Measurements from ENCODE around the gene NDST3.

Gene NDST3

GRCh38 chr4:118082182-118082581, 47.9 kb downstream of the NDST3 start:
- no peak for DNase-seq

GRCh38 chr4:118085700-118086099, 51.4 kb downstream of the NDST3 start:
- no peak for DNase-seq

DNA sequence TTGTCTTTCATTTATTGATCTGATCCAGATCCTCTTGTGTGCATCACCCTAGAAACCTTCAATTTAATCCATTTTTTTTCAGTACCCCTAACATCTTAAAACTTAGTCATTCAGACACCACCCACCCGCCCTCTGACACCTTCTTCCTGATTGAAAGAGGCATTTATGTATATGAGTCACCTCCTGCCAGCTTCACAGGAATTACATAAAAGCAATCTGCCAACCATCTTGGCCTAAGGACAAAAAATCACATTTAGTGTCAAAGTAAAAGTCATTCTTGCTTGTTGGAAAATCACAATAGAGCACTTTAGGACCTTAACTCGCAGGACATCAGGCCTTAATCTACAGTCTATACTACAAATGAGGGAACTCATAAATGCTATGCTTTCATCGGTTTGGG, 52.1 kb downstream of the NDST3 start:
- DNase-seq: no peak

GRCh38 chr4:118087366-118087765, 53.1 kb downstream of the NDST3 start:
- no peak for DNase-seq

- no peak for DNase-seq
Observed at GRCh38 chr4:118099106-118099505, 64.8 kb downstream of the NDST3 start.

- no peak for DNase-seq
Observed at GRCh38 chr4:118102195-118102594, 67.9 kb downstream of the NDST3 start.

- DNase-seq: no peak
Observed at GRCh38 chr4:118112117-118113046, 78.1 kb downstream of the NDST3 start.

DNA sequence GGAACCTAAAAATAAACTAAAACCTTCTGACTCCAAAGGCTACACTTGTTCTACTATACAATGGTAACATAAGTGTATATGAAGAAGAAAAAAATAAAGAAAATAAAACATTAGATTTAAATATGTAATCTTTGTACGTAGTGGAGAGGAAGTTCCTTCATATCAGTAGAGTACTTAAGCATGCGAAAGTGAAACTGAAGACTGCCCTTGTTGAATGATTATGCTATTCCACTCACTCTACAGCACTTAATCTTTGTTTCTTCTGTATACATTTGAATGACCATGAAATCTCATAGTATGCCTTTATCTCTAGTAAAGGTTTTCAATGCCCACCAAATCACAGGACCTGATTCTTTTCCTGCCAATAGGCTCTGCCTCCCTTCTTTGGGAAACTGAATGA, 78.9 kb downstream of the NDST3 start:
- DNase-seq: no peak

GRCh38 chr4:118114720-118115119, 80.4 kb downstream of the NDST3 start:
- DNase-seq: no peak

DNA sequence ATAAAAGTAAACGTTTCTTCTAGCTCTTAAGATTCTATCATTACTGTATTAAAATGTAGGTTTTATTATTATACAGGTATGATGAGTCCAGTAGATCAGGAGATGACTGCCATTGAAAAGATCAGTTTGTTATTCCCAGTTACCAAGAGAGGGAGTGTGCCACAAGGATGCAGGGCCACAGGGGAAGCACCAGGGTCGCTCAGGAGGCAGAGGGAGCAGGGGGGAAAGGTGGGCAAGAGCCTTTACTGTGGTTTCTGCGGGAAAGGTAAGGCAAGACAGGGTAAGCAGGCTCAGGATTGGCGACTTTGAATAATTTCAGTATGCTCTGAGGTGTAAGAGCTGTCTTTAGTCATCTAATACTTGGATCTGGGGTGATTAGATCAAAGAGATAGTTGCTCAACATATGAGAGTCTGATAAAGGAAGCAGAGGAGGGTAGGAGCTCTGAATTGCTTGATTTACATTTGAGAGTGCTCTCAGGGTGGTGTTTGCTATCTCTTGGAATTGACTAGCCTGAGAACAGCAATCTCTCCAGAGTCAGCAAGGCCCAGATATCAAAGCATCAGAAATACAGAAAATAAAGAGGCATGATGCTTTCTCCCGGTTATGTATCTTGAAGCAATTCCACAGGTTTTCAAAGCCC, 86.0 kb downstream of the NDST3 start:
- no peak for DNase-seq

DNA sequence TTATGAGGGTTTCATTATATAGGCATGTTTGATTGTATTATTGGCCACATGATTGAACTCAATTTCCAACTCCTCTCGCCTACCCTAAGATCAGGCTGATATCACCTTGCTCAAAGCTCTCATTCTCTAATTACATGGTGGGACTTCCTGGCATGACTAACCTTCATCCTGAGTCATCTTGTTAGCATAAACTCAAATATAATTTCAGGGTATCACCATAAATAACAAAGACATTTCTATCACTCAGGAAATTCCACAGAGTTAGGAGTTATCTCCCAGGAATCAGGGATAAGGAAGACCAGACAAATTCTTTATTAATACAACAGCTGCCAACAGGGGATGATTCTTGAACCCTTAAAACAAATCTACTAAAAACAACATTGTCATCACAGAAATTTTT, 90.7 kb downstream of the NDST3 start:
- no peak for DNase-seq

DNA sequence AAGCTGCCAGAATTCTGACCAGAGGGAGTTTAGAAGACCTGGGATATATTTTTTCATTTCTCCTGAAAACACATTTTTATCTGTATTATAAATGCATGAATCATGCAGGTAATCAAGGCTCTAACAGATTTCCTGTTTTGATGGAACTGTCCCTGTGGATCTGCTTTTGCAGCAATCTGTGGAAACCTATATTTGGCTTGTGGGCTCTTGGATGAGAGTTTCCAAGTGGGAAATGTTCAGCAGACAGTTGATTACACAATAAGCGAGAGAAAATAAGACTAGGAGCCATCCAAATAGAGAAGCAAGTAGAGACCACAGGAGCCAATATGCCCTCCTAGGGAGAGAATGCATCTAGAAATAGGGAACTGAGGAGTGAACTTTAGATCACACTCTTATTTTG, 105.0 kb downstream of the NDST3 start:
- no peak for DNase-seq

GRCh38 chr4:118141240-118141639, 107.0 kb downstream of the NDST3 start:
- no peak for DNase-seq

DNA sequence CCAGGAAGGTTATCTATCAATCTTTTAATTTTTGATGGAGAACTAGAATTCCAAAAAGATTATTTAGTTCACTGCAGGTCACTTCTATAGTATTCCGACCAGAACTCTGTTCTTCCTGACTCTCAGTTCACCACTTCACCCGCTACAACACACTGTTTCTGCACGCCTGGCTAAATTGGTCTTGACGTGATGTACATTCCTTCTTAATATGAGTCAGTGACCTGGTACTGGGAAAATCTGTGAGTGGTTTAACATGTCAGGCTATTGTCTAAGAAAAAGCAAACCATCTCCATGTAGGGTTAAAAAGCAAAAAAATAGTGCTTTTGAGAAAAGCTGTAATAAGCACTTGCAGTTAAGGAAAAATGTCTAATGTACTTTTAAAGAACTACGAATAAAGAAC, 120.4 kb downstream of the NDST3 start:
- no peak for DNase-seq

GRCh38 chr4:118155516-118155915, 121.2 kb downstream of the NDST3 start:
- no peak for DNase-seq

GRCh38 chr4:118158763-118159375, 124.6 kb downstream of the NDST3 start:
- no peak for DNase-seq

DNA sequence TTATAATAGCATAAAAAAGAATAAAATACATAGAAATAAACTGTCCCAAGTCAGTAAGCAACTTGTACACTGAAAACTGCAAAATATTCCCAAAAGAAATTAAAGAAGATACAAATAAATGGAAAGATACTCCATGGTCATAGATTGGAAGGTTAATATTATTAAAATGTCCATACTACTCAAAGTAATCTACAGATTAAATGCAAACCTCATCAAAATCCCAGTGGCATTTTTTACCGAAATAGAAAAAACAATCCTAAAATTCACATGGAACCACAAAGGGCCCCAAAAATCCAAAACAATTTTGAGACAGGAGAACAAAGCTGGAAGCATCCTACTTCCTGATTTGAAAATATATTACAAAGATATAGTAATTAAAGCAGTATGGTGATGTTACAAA, 133.0 kb downstream of the NDST3 start:
- DNase-seq: no peak

DNA sequence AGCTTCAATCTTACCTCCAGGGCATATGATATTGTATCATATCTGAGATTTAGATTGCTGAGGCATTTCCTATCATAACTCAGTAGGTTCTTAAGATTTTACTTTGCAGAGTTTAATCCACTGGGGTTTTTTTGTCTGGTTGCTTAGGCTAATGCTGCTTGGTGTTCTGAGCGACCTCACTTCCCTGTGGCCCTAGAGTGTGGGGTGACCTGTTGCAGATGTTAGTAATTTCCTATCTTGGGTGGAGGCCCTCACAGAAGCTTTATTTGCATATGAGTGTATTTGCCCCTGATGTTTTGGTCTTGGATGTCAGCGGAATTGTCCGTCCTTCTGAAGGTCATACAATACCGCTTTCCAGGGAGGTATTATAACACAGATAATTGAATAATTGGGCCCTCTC, 137.1 kb downstream of the NDST3 start:
- DNase-seq: no peak

DNA sequence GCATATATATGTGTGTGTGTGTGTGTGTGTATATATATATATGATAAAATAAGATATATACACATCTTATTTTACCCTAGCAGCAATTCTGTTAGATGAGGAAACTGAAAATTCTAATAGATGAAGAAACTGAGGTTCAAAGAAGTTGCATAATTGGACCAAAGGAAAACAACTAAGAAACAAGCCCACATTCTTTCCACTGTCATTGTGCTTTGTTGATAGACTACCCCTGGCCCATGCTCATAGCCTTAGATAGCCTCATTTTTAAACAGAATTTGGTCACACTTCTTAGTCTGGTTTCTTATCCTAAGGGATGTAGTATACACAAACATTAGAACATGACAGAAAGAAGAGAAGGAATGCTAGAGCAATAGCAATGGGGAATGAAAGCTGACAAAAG, 138.8 kb downstream of the NDST3 start:
- DNase-seq: no peak

DNA sequence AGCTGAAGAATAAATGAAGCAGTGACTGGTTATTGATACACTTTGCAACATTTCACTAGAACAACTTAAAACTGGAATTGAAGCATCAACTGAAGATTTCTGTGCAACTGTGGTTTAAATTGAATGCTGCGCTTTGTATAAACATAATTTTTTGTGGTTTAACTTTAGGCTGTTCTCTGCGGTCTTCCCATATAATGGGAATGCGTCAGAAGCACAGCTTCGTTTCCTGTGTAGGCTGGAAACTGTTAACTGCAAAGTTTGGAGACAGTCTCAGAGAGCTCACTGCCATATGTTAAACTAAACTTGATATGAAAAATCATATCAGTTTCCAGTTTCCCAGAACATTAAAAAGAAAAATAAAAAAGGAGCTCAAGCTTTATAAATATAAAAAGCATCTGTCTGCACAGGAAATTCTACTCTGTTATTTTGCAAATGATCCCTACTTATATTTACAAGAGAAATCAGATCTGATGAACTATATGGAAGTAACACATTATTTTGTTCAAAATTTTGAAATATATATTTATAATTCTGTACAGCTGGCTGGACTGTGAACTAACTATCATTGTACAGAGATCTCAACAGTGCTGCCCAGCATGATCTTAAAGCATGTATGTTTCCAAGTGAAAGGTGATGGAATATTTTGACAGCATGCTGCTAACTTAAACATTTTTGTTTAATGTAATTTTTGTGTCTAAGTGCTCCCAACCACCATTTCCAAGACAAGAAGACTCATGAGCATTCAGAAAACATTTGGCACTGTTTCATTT, 139.9 kb downstream of the NDST3 start:
- no peak for DNase-seq

DNA sequence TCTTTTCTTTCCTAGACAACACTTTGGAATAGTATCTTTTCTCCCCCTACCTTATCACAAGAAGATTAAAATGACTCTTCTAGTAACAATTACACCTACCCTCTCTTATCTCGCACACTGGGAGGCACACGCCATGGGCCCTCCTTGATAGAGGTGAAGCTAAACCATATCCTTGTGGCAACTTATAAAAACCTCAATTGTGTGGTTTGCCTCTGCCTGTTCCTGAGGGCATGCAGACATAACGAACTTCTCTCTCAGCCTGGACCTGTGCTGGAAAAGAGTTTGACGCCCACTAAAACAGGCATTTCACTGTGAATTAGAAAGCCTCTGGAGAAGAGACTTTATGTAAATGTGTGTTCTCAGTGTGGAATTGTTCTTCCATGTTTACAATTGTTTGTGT, 141.2 kb downstream of the NDST3 start:
- no peak for DNase-seq

DNA sequence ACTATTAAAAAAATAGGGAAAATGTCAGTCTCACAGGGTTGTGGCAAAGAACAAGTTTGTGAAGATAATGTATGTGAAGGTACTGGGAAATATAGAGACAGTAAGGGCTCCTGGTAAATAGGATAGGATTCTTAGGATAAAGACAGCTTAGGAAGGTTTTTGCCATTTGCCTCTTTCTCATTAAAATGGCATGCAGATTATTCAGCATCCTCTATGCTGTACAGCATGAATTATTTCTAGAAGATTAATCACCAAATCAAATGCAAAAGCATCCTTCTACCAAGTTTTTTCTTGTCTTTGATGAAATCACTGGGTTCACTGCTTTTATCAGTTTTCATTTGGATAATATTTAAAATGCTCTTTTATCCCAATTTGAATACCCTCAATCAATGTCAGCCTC, 142.8 kb downstream of the NDST3 start:
- no peak for DNase-seq

DNA sequence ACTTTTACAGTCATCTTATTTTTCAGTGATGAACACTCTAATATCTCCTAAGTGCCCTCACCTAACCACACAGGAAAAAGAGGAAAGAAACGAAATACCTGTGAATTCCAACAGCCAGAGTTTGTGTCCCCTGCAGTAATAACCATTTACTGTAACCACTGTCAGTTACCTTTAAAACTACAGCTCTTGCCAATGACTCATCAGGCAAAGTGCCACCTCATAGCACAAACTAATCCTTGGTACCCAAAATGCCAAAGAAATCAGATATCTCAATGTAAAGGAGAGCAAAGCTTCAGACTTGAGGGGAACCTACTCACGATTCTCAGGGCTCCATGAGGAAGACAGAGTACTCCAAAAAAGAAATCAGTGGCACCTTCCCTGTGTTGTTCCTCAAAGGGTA, 146.5 kb downstream of the NDST3 start:
- no peak for DNase-seq
